A673 (cell line): ENCODE results near the gene IFNE.

Experiments
- CTCF ChIP-seq: fragments of 300-800, 200-600 bp; sonication (generic); conservative IDR thresholded peaks from 2 replicates; pipeline ENCODE4 v1.5.1; 2017; ENCODE audit warnings: low read depth, mild to moderate bottlenecking, antibody characterized with exemption, low read length, moderate library complexity, mixed read lengths
- EZH2 ChIP-seq: fragments of 200-600 bp; sonication (generic); IDR thresholded peaks from 2 replicates; pipeline ENCODE4 v1.6.1; 2017; ENCODE audit warnings: borderline replicate concordance, low read depth, mild to moderate bottlenecking, mixed read lengths, antibody characterized with exemption, low read length; ENCODE audit not compliant: poor library complexity, severe bottlenecking

- no peak for TF ChIP-seq CTCF
- no peak for TF ChIP-seq EZH2
Observed at GRCh38 chr9:21481470-21482056, 550 bp downstream of the IFNE start.
